ENCODE measurements around the gene PDE8B. TPM values are rescaled to one million over a fixed set of nuclear protein-coding genes. Genes with fewer than 3 reads are reported as not detected.

Gene PDE8B
- total and polyA plus RNA-seq, 4 donors = 0.19 to 0.82 (median 0.49) TPM

- TF ChIP-seq FOXA1 (IDR thresholded peaks at IDR 0.05) = no peak
- TF ChIP-seq CTCF (IDR thresholded peaks at IDR 0.05; ENCODE audit: low read depth, low read length, missing input control) = no peak
- no peak for TF ChIP-seq NR2F2 (IDR thresholded peaks at IDR 0.05)
- TF ChIP-seq HNF4G (IDR thresholded peaks at IDR 0.05) = no peak
- TF ChIP-seq RXRA (IDR thresholded peaks at IDR 0.05) = no peak
Observed at GRCh38 chr5:77259476-77259875, 49.0 kb downstream of the PDE8B start (continued).

GRCh38 chr5:77262697-77263096, 52.2 kb downstream of the PDE8B start:
- Histone ChIP-seq H3K27ac (ENCODE audit: low read depth in 1 of 2, low read length in 2 of 2) (no peak overlapping the region), H3K9me3 (ENCODE audit: control insufficient read depth in 4 of 4, low read length in 3 of 4) (no peaks in the 10 kb centered on the region), H3K4me1 (ENCODE audit: control insufficient read depth in 4 of 4, insufficient read depth in 4 of 4, low read length in 3 of 4) (no peaks in the 10 kb centered on the region), H3K9ac (ENCODE audit: low read depth in 1 of 2, low read length in 2 of 2) (no peak overlapping the region), H3K36me3 (ENCODE audit: control insufficient read depth in 4 of 4, insufficient read depth in 3 of 4, low read depth in 1 of 4, low read length in 3 of 4) (no peaks in the 10 kb centered on the region), H3K27me3 (ENCODE audit: control insufficient read depth in 4 of 4, insufficient read depth in 4 of 4, low read length in 3 of 4) (no peaks in the 10 kb centered on the region), H3K4me3 (ENCODE audit: low read depth in 1 of 3, low read length in 3 of 3) (no peak overlapping the region)
- no peak for DNase-seq (ENCODE audit: low spot score)
- TF ChIP-seq RAD21 (IDR thresholded peaks at IDR 0.05) (no peak), NR2F2 (IDR thresholded peaks at IDR 0.05) (no peak), REST (IDR thresholded peaks at IDR 0.05) (no peak), EGR1 (IDR thresholded peaks at IDR 0.05; ENCODE audit: low read depth in 2 of 2) (no peak), FOXA2 (IDR thresholded peaks at IDR 0.05) (no peak), HNF4A (conservative IDR thresholded peaks at IDR 0.05) (no peak), FOXA1 (IDR thresholded peaks at IDR 0.05) (no peak), ZBTB33 (IDR thresholded peaks at IDR 0.05) (no peak), RXRA (IDR thresholded peaks at IDR 0.05) (no peak)
- WGBS = 93% methylated on average over 1 of the region's 1 CpG

GRCh38 chr5:77266291-77266690, 55.8 kb downstream of the PDE8B start:
- Histone ChIP-seq H3K4me3 (ENCODE audit: low read depth in 1 of 3, low read length in 3 of 3) (no peak overlapping the region), H3K9me3 (ENCODE audit: control insufficient read depth in 4 of 4, low read length in 3 of 4) (no peaks in the 10 kb centered on the region), H3K27me3 (ENCODE audit: control insufficient read depth in 4 of 4, insufficient read depth in 4 of 4, low read length in 3 of 4) (no peaks in the 10 kb centered on the region), H3K4me1 (ENCODE audit: control insufficient read depth in 4 of 4, insufficient read depth in 4 of 4, low read length in 3 of 4) (no peaks in the 10 kb centered on the region), H3K27ac (ENCODE audit: low read depth in 1 of 2, low read length in 2 of 2) (no peak overlapping the region), H3K9ac (ENCODE audit: low read depth in 1 of 2, low read length in 2 of 2) (no peak overlapping the region), H3K36me3 (ENCODE audit: control insufficient read depth in 4 of 4, insufficient read depth in 3 of 4, low read depth in 1 of 4, low read length in 3 of 4) (no peaks in the 10 kb centered on the region)
- WGBS = 90% methylated on average over 2 of the region's 2 CpGs
- no peak for DNase-seq (ENCODE audit: low spot score)
- TF ChIP-seq JUND (IDR thresholded peaks at IDR 0.05) (no peak), RAD21 (IDR thresholded peaks at IDR 0.05) (no peak), SP1 (IDR thresholded peaks at IDR 0.05) (no peak), RXRA (IDR thresholded peaks at IDR 0.05) (no peak), ZBTB33 (IDR thresholded peaks at IDR 0.05) (no peak), NR2F2 (IDR thresholded peaks at IDR 0.05) (no peak), HNF4A (conservative IDR thresholded peaks at IDR 0.05) (no peak)
